ENCODE measurements around the gene ZNF467.
A peak's percentile ranks its signal among the peaks of the same experiment; 100 is the strongest.

ZNF467 gene, protein sequence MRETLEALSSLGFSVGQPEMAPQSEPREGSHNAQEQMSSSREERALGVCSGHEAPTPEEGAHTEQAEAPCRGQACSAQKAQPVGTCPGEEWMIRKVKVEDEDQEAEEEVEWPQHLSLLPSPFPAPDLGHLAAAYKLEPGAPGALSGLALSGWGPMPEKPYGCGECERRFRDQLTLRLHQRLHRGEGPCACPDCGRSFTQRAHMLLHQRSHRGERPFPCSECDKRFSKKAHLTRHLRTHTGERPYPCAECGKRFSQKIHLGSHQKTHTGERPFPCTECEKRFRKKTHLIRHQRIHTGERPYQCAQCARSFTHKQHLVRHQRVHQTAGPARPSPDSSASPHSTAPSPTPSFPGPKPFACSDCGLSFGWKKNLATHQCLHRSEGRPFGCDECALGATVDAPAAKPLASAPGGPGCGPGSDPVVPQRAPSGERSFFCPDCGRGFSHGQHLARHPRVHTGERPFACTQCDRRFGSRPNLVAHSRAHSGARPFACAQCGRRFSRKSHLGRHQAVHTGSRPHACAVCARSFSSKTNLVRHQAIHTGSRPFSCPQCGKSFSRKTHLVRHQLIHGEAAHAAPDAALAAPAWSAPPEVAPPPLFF

GRCh38 chr7:149773446-149774236 lies at the start of gene ZNF467:
ZNF467 (minus strand) TSS chr7:149773588; CDS start chr7:149771032, 2,556 bp downstream.
- peak; percentile 76 for DNase-seq

GRCh38 chr7:149822353-149822943 lies 49.1 kb upstream of the ZNF467 start:
- no peak for DNase-seq

DNA sequence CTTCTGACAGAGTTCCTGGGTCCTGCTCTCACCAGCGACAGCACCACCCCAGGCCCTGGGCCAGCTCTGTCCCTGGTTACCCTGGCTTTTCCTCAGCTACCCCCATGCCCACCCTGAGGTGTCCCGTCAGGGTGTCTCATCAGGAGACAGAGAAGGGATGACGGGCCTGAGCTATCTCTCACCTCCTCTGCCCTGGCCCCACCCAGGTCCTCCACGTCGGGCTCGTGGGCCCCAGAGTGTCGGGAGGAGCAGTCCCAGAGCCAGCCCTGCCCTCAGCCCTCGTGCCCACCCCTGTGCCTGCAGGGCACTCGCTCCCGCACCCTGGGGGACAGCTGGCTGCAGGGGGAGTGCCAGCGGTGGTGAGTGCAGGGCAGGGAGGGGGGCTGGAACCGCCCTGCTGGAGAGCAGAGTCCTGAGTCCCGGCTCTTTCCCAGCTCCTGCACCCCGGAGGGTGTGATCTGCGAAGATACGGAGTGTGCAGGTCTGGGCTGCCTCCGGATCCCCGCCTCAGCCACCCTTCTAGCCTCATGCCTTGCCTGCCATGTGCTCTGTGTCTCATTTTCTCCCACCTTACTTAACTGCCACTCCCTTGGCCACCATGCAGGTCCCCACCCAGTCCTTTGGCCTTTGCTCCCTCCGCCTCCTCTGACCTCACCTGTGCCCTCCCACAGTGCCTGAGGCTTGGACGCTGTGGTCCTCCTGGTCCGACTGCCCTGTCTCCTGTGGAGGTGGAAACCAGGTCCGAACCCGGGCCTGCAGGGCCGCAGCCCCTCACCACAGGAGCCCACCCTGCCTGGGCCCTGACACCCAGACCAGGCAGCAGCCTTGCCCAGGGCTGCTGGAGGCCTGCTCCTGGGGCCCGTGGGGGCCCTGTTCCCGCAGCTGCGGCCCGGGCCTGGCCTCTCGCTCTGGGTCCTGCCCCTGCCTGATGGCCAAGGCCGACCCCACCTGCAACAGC lies 48.1 kb upstream of the ZNF467 start:
- no peak for DNase-seq

- peak; percentile 56 for DNase-seq
Measured at GRCh38 chr7:149820622-149821190, 47.3 kb upstream of the ZNF467 start.

DNA sequence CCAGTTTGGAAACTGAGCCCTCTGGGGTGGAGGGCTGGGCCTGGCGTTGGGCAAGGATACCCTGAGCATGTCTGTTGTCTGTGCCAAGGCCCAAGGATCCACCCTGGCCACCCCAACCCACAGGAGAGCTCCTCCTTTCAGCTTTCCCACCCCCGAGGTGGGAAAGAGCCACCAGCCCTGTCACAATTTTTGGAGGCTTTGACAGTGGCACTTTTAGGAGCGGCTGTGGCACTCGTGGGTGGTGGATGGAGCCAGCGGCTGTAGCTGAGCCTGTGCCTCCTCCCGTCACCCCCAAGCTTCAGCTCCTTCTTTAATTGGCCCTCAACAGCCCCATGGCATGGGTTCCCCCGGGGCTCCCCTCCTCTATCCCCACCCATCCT lies 46.6 kb upstream of the ZNF467 start:
- DNase-seq, result no peak

DNA sequence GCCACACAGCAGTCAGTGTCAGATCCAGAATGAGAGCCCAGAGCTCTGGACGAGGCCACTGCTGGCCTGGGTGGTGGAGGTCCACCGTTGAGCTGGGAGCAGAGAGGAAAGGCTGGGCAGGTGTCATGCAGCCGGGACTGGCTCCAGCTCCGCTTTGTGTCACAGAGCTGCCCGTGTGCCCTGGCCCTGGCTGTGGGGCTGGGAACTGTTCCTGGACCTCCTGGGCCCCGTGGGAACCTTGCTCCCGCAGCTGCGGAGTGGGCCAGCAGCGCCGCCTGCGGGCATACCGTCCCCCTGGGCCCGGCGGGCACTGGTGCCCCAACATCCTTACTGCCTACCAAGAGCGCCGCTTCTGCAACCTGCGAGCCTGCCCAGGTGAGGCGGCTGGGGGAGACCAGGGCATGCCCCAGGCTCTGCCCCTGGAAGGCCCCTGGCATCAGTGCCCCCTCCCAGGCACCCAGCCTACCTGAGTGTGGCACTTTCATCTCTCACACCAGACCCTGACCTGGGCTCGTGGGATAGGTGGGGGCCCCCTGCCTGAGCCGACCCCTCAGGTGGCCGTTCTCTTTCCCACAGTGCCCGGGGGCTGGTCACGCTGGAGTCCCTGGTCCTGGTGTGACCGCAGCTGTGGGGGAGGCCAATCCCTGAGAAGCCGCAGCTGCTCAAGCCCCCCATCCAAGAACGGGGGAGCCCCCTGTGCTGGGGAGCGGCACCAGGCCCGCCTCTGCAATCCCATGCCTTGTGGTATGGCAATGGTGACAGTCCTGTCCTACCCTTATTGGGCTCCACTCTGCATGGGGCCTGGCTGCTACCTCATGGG lies 46.0 kb upstream of the ZNF467 start:
- DNase-seq, result no peak

DNA sequence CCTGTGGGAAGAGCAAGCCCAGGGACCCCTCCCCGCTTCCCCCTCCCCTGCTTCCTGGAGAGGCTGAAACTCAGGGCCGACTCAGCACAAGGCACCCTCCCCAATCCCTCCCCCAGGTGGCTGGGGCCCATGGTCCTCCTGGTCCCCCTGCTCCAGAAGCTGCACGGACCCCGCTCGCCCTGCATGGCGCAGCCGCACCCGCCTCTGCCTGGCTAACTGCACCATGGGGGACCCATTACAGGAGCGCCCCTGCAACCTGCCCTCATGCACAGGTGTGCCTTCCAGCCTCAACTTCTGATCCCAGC lies 45.1 kb upstream of the ZNF467 start:
- DNase-seq, result no peak

DNA sequence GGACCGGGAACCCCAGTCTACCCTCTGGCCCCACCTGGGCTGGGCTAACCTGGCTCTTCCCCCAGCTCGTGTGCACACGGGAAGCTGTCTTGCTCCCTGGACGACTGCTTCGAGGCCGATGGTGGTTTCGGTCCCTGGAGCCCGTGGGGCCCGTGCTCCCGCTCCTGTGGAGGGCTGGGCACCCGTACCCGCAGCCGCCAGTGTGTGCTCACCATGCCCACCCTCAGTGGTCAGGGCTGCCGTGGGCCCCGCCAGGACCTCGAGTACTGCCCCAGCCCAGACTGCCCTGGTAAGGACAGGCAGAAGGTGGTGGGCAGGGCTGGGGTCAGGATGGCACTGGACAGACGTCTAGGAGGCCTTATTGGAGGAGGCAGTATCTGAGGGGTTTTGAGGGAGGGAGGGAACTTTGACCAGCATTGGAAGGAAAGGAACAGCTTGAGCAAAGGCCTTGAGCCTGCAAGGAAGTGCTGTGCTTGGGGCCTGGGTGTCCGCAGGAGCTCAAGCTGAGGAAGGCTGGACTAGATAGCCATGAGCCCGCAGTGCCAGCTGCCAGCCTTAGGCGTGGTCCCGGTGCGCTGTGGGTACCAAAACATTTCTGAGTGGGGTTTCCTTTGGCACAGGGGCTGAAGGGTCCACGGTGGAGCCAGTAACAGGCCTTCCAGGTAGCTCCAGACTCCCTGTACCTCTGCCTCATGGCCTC lies 44.6 kb upstream of the ZNF467 start:
- no peak for DNase-seq

- no peak for DNase-seq
Measured at GRCh38 chr7:149817301-149817771, 43.9 kb upstream of the ZNF467 start.

- no peak for DNase-seq
Measured at GRCh38 chr7:149816794-149817193, 43.4 kb upstream of the ZNF467 start.

- no peak for DNase-seq
Measured at GRCh38 chr7:149816267-149816751, 42.9 kb upstream of the ZNF467 start.

DNA sequence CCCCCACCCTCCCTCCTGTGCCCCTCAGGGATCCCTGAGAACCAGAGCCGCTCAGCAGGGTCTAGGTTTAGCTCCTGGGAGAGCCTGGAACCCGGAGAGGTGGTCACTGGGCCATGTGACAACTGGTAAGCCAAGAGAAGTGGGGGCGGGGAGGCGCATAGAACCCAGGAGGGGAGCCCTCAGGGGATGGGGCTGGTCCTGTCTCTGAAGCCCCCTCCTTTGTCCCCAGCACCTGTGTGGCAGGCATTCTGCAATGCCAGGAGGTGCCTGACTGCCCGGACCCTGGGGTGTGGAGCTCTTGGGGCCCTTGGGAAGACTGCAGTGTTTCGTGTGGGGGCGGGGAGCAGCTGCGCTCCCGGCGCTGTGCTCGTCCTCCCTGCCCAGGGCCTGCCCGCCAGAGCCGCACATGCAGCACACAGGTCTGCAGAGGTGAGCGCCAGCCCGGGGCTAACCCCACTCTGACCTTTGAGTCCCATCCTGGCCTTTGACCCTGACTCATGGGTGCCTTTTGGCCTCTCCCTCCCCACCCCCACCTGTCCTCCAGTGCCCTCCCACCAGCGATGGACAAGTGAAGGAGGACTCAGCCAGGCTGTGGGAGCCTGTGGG lies 42.4 kb upstream of the ZNF467 start:
- DNase-seq, result peak; percentile 45

DNA sequence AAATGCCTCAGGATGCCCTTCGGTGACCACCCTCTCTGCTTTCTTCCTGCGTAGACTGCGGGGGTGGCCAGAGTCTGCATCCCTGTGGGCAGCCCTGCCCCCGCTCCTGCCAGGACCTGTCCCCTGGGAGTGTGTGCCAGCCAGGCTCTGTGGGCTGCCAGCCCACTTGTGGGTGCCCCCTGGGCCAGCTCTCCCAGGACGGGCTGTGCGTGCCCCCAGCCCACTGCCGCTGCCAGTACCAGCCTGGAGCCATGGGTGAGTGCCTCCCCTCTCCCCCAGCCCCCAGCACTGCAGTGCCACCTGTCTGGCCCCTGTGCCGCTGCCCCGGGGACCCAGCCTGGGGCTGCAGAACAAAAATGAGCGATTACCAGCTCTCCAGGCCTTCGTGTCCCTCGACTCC lies 41.7 kb upstream of the ZNF467 start:
- DNase-seq, result no peak

- no peak for DNase-seq
Measured at GRCh38 chr7:149814494-149814893, 41.1 kb upstream of the ZNF467 start.

DNA sequence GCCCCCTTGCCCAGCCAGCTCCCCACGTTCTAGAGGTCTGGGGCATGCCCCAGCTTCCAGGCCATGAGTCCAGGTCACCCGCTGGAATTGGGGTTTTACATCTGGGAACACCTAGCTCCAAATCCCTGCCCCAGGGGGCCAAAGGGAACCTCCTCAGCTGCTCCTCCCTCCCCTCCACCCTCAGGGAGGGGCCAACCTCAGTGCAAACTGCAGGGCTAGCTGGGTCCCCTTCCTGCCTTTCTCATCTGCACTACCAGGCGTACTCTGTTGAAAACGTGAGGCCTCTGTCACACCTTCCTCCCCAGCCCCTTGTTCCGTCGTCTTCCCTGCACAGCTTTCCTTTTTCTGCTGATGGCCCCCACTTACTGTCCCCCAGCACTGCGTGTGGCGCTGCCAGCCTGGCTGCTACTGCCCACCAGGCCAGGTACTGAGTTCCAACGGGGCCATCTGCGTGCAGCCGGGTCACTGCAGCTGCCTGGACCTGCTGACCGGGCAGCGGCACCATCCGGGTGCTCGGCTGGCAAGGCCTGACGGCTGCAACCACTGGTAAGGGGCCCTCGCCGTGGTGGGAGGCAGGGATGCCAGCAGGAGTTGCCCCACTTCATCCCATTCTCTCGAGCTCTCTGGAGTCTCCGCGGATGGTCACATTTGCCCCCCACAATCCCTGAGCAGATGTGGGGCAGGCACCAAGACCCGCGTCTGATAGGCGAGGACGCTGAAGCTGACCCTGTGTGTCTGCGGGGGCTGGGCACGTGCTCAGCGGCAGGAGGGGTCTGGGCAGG lies 40.1 kb upstream of the ZNF467 start:
- DNase-seq, result no peak

DNA sequence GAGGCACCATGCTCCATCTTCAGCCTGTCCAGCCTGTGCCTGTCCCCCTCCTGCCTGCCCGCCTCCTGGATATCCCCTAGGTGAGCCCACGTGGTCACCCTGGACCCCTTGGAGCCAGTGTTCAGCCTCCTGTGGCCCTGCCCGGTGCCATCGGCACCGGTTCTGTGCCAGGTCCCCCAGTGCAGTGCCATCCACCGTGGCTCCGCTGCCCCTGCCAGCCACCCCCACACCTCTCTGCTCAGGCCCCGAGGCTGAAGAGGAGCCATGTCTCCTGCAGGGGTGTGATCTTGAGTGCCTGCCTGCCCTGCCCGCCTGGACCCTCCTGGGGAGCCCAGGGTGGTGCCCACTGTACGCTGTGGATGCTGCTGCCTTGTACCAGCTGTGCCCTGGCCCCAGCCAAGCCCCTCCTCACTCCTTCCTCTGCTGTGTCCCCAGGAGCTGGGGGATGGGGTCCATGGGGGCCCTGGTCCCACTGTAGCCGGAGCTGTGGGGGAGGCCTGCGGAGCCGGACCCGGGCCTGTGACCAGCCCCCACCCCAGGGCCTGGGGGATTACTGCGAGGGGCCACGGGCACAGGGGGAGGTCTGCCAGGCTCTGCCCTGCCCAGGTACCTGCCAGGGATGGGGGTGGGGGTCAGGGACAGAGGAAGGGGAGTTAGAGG lies 38.6 kb upstream of the ZNF467 start:
- no peak for DNase-seq

DNA sequence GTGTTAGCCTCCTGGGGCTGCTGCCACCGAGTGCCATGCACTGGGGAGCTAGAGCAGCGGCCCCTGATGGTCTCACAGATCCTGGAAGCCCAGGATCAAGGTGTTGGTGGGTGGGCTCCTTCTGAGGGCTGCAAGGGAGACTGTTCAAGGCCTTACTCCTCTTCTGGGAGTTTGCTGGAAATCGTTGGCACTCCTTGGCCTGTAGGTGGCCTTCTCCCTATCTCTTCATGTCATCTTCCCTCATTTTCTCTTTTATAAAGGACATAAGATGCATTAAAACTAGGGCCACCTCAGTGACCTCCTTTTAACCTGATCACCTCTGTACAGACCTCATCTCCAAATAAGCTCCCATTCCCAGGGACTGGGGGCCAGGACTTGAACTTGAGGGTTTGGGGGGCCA lies 37.8 kb upstream of the ZNF467 start:
- DNase-seq, result peak; percentile 35

DNA sequence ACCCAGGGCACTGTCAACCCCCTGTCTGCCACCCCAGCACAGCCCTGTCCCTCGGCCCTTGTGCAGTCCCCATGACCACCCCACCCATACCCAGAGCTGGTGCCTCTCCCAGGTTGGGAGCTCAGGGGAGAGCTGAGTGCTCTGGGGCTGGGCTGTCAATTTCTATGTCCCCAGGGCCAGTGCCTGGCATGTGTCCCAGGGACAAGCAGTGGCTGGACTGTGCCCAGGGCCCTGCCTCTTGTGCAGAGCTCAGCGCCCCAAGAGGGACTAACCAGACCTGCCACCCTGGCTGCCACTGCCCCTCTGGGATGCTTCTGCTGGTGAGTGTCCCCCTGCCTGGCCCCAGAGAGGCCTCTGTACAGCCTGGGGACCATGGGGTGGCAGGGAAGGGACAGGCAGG lies 35.8 kb upstream of the ZNF467 start:
- DNase-seq, result no peak

All from DMS53 (cell line).